Measurements from ENCODE around the gene PLXND1. TPM values are rescaled to one million over a fixed set of nuclear protein-coding genes. Genes with fewer than 3 reads are reported as not detected.
"Not testable (repeated sequence)": the region's sequence is repeated elsewhere in the genome, so short reads cannot be mapped to it uniquely, and the experiment has no call there.

PLXND1 gene
- total and polyA plus RNA-seq, 8 donors, result 175 to 263 (median 214) TPM

- intact Hi-C loops (cut with DNase I), result no loop called here
- no peaks in the 10 kb centered on the region for H3K36me3 ChIP-seq
- ATAC-seq (no peak), DNase-seq (peak in 1 of 4 donors; percentile 67)
- H3K27me3 ChIP-seq, result no peaks in the 10 kb centered on the region
- H3K4me3 ChIP-seq, result no peak overlapping the region
- H3K27ac ChIP-seq, result no peak overlapping the region
- H3K9me3 ChIP-seq, result no peaks in the 10 kb centered on the region
- no peaks in the 10 kb centered on the region for H3K4me1 ChIP-seq
- no peak for TF ChIP-seq CTCF (IDR thresholded peaks at IDR 0.05)
Measured at GRCh38 chr3:129547241-129547640, 59.2 kb downstream of the PLXND1 start.

GRCh38 chr3:129545951-129546350 lies 60.5 kb downstream of the PLXND1 start:
- H3K9me3 ChIP-seq; H3K27ac ChIP-seq; H3K36me3 ChIP-seq; DNase-seq; H3K27me3 ChIP-seq; H3K4me1 ChIP-seq; H3K4me3 ChIP-seq; ATAC-seq; intact Hi-C loops (cut with DNase I): not testable (repeated sequence)

- Histone ChIP-seq H3K4me1 (no peaks in the 10 kb centered on the region), H3K4me3 (no peak overlapping the region), H3K27ac (no peak overlapping the region), H3K36me3 (no peaks in the 10 kb centered on the region), H3K9me3 (no peaks in the 10 kb centered on the region), H3K27me3 (no peaks in the 10 kb centered on the region)
- peak in 1 of 4 donors; percentile 39 for DNase-seq
- ATAC-seq, result no peak
- intact Hi-C loops (cut with DNase I), result no loop called here
- TF ChIP-seq CTCF (IDR thresholded peaks at IDR 0.05), result no peak
Measured at GRCh38 chr3:129543999-129544398, 62.5 kb downstream of the PLXND1 start.

- no peak for TF ChIP-seq CTCF (IDR thresholded peaks at IDR 0.05)
- ATAC-seq (no peak), DNase-seq (peak in 1 of 4 donors; percentile 53)
- Histone ChIP-seq H3K27me3 (no peaks in the 10 kb centered on the region), H3K4me1 (no peaks in the 10 kb centered on the region), H3K9me3 (no peaks in the 10 kb centered on the region), H3K4me3 (no peak within 1 kb of the TSS), H3K27ac (no peak within 1 kb of the TSS), H3K36me3 (no peaks in the 10 kb centered on the region)
- intact Hi-C loops (cut with DNase I), result no loop called here
Measured at GRCh38 chr3:129543156-129543790, 63.2 kb downstream of the PLXND1 start, which contains the start of gene H1-8. Gene H1-8, plus strand, starts transcription at chr3:129543175. Its CDS starts 44 bp downstream, at chr3:129543219.

- peak in 1 of 4 donors; percentile 32 for DNase-seq
- TF ChIP-seq CTCF (IDR thresholded peaks at IDR 0.05), result no peak
- ATAC-seq, result no peak
- Histone ChIP-seq H3K4me1 (no peaks in the 10 kb centered on the region), H3K27ac (no peak overlapping the region), H3K9me3 (no peaks in the 10 kb centered on the region), H3K27me3 (no peaks in the 10 kb centered on the region), H3K4me3 (no peak overlapping the region), H3K36me3 (no peaks in the 10 kb centered on the region)
- intact Hi-C loops (cut with DNase I), result no loop called here
Measured at GRCh38 chr3:129542747-129543146, 63.7 kb downstream of the PLXND1 start.
